Stimulated activated naive CD8-positive, alpha-beta T cell treated with anti-CD3 and anti-CD28 coated beads, Interleukin-15, amount 100 ng/mL, for 72 hours (primary cell): ENCODE results near the gene SEC24A.
"Not testable (repeated sequence)": the region's sequence is repeated elsewhere in the genome, so short reads cannot be mapped to it uniquely, and the experiment has no call there.

ENCODE experiments used
- ATAC-seq: fragments of 150-1000 bp; cut with Tn5 transposase; 2 replicates; pipeline ENCODE4 v1.10.0; 2021; ENCODE audit warnings: mild to moderate bottlenecking, moderate library complexity
- DNase-seq, 2 donors: peaks; one replicate each; pipeline ENCODE4 v3.0.0; 2021 to 2022
- H3K27ac Mint-ChIP-seq, 2 donors: one replicate each; pipeline ENCODE4 v1.8.0; 2022; ENCODE audit warnings: mild to moderate bottlenecking in 2 of 2, mixed read lengths in 2 of 2, moderate library complexity in 2 of 2
- H3K27me3 Mint-ChIP-seq: one replicate; pipeline ENCODE4 v1.8.0; 2022; ENCODE audit warnings: mixed read lengths
- H3K4me1 Mint-ChIP-seq: one replicate; pipeline ENCODE4 v1.8.0; 2022; ENCODE audit warnings: mild to moderate bottlenecking, mixed read lengths
- H3K4me3 Mint-ChIP-seq, 2 donors: one replicate each; pipeline ENCODE4 v1.8.0; 2022; ENCODE audit warnings: mild to moderate bottlenecking in 2 of 2, mixed read lengths in 2 of 2, moderate library complexity in 1 of 2
- H3K9me3 Mint-ChIP-seq, 2 donors: one replicate each; pipeline ENCODE4 v1.8.0; 2022; ENCODE audit warnings: mixed read lengths in 2 of 2

The SEC24A gene

DNA sequence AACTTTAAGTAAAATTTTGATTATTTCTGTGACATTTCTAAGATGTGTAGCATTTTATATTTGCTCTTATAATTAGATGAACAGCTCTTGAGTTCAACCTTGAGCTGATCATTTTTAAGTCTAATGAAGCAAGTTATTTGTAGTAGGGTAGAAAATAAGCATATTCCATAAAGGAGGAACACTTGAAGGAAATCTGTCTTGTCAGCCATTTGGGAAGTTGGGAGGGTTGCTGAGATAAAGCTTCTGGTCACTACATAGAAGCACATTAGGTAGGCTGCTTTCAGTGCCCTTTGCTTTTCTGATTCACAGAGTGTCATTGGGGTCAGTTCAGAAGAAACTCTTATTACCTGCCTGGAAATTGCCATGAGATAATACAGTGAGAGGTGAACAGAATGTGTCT lies 44.1 kb downstream of the SEC24A start:
- H3K4me1 Mint-ChIP-seq = no peaks in the 10 kb centered on the region
- H3K27me3 Mint-ChIP-seq = no peaks in the 10 kb centered on the region
- no peak for DNase-seq
- H3K9me3 Mint-ChIP-seq = no peaks in the 10 kb centered on the region
- no peak overlapping the region for H3K27ac Mint-ChIP-seq
- ATAC-seq = no peak
- no peak overlapping the region for H3K4me3 Mint-ChIP-seq

DNA sequence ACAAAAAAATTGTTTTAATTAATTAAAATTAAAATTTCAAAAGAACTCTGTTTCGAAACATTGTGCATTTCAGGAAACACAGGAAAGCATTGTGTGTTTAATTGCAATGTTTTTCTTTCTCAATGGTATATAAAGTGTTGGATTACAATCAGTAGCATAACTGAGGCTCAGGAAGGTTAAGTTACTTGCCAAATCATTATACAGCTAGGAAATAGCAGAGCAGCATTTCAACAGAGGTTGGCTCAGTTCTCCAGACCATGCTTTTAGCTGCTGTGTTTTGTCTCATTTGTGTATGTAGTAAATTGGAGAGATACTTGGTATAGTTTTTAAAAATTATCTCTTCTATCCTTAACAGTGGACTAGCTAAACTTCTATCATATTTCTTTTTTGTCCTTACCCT lies 59.7 kb downstream of the SEC24A start:
- no peak for ATAC-seq
- H3K9me3 Mint-ChIP-seq = no peaks in the 10 kb centered on the region
- no peak for DNase-seq
- no peak overlapping the region for H3K4me3 Mint-ChIP-seq
- no peaks in the 10 kb centered on the region for H3K4me1 Mint-ChIP-seq
- no peak overlapping the region for H3K27ac Mint-ChIP-seq
- H3K27me3 Mint-ChIP-seq = no peaks in the 10 kb centered on the region

DNA sequence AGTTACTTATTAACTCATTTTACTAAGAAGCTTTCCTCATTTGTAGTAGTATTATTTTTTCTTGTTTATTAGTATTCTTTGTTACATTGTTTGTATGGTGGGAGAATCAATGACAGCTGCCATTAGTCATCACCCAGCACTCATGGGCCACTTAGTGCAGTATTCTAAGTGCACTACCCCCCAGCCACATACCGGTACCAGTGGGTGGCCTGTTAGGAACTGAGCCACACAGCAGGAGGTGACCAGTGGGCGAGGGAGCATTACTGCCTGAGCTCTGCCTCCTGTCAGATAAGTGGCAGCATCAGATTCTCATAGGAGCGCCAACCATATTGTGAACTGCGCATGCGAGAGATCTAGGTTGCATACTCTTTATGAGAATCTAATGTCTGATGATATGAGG lies 65.5 kb downstream of the SEC24A start:
- Mint-ChIP-seq H3K27me3 (no peaks in the 10 kb centered on the region), H3K4me3 (no peak overlapping the region), H3K4me1 (no peaks in the 10 kb centered on the region), H3K27ac (no peak overlapping the region), H3K9me3 (no peaks in the 10 kb centered on the region)
- DNase-seq (no peak), ATAC-seq (no peak)

DNA sequence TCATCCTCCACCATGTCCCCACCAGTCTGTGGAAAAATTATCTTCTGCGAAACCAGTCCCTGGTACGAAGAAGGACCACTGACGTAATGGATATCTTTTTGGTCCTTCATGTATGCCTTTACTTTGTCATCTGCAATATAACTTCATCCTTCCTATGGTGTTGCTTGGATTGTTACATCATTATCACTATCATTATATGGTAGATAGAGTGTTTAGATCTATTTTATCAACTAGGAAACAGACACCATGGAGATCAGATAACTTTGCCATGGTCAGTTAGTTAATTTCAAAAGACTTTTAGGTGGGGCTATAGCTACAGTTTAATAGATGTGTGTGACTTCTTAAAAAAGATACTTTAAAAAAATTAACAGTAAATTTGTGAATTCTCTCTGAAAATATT lies 66.0 kb downstream of the SEC24A start:
- H3K4me3 Mint-ChIP-seq = no peak overlapping the region

DNA sequence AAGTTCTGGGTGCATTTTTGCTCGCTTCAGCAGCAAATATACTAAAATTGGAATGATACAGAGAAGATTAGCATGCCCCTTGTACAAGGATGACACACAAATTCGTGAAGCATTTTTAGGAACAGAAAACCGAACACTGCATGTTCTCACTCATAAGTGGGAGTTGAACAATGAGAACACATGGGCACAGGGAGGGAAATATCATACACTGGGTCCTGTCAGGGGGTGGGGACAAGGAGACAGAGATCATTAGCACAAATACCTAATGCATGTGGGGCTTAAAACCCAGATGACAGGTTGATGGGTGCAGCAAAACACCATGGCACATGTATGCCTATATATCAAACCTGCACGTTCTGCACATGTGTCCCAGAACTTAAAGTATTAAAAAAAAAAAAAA lies 66.9 kb downstream of the SEC24A start:
- not testable (repeated sequence) for H3K9me3 Mint-ChIP-seq, H3K4me1 Mint-ChIP-seq, H3K4me3 Mint-ChIP-seq, ATAC-seq, H3K27me3 Mint-ChIP-seq, DNase-seq
- peak overlapping the region in 1 of 2 donors; percentile 30 for H3K27ac Mint-ChIP-seq

More for the DNA sequence above, 66.0 kb downstream of the SEC24A start:
- H3K27ac Mint-ChIP-seq = peak overlapping the region in 1 of 2 donors; percentile 19
- H3K27me3 Mint-ChIP-seq = no peaks in the 10 kb centered on the region
- DNase-seq (no peak), ATAC-seq (no peak)
- H3K4me1 Mint-ChIP-seq = no peaks in the 10 kb centered on the region
- no peaks in the 10 kb centered on the region for H3K9me3 Mint-ChIP-seq

DNA sequence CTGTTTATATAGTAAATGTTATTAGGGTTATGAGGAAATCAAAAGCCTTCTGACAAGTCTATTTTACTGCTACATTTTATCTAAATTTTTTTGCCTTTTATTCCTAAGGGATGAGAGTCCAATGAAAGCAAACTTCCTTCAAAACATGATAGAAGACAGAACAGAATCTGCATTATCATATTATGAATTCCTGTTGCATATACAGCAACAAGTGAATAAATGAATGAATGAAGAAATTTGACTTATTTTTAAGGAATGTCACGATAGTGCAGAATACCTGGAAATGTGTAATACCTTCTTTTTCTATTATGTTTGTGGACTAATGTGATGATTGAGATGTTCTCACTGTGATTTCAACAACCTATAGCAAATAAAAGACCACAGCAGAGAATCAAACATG lies 76.3 kb downstream of the SEC24A start:
- Mint-ChIP-seq H3K4me3 (no peak overlapping the region), H3K4me1 (no peaks in the 10 kb centered on the region), H3K9me3 (no peaks in the 10 kb centered on the region), H3K27me3 (no peaks in the 10 kb centered on the region), H3K27ac (no peak overlapping the region)
- DNase-seq (no peak), ATAC-seq (no peak)

DNA sequence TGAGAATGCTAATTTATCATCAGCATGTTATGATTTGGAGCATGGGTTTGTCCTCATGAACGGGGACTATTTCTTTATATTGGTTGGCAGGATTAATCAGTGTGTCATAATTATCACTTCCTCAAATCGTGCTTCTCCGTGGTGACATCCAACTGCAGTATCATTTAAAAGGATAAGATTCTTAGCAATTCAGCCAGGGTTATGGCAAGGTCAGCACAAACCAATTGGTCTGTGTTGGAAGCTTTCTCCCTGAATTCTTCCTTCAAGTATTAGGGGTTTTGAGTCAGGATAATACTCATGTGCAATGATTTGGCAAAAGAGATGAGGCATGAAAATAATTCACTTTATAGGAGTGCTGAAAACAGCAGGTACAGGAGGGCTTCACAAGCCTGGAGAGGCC lies 84.2 kb downstream of the SEC24A start:
- ATAC-seq (no peak), DNase-seq (no peak)
- no peak overlapping the region for H3K4me3 Mint-ChIP-seq
- no peak overlapping the region for H3K27ac Mint-ChIP-seq
- no peaks in the 10 kb centered on the region for H3K27me3 Mint-ChIP-seq
- peaks cover 6% of the 10 kb centered on the region for H3K4me1 Mint-ChIP-seq
- H3K9me3 Mint-ChIP-seq = no peaks in the 10 kb centered on the region

DNA sequence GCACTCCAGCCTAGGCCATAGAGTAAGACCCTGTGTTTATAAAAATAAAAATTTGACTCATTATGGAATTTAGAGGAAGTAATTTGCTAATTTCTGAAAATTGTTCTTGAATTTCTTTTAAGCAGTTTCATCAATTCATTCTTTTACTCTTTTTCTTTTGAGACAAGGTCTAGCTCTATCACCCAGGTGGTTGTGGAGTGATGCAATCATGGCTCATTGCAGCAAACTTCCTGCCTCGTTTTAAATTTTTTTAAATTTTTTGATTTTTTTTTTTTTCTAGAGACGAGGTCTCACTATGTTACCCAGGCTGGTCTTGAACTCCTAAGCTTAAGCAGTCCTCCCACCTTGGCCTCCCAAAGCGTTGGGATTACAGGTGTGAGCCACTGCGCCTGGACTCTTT lies 86.7 kb downstream of the SEC24A start:
- no peaks in the 10 kb centered on the region for H3K9me3 Mint-ChIP-seq

DNA sequence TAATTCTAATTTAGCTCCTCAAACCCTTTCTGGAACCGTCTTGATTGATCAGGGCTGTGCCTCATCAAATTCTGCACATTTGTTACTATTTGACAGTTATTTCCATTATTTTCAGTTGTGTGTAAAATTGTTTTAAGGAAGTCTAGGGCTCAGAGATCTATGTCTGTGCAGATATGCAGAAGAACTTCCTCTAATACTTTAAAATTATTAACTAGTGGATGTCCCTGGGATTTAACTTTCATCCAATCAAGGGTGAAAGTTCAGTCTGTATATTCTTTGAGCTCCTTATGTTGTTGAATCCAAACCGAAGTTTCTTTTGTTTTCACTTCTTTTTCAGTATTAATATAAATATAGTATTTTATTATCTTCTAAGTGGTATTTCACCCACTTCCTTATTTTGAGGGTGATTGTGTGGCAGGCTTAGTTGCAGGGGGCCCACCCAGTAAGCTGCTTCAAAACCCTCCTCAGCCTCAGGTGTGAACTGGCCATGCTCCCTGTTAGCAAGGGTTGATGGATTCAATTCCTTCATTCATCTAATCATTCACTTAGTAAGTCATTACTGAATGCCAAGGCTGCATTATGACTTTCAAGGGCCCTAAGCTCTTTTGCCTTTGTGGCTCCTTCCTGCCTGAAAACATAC lies 87.7 kb downstream of the SEC24A start:
- H3K27ac Mint-ChIP-seq = no peak overlapping the region
- no peaks in the 10 kb centered on the region for H3K27me3 Mint-ChIP-seq
- H3K9me3 Mint-ChIP-seq = no peaks in the 10 kb centered on the region
- H3K4me1 Mint-ChIP-seq = peaks cover 28% of the 10 kb centered on the region
- DNase-seq = no peak
- no peak for ATAC-seq
- H3K4me3 Mint-ChIP-seq = no peak overlapping the region

More for the DNA sequence above, 86.7 kb downstream of the SEC24A start:
- Mint-ChIP-seq H3K27ac (peak overlapping the region in 1 of 2 donors; percentile 19), H3K4me1 (peaks cover 18% of the 10 kb centered on the region), H3K4me3 (no peak overlapping the region), H3K27me3 (no peaks in the 10 kb centered on the region)
- DNase-seq (no peak), ATAC-seq (no peak)

DNA sequence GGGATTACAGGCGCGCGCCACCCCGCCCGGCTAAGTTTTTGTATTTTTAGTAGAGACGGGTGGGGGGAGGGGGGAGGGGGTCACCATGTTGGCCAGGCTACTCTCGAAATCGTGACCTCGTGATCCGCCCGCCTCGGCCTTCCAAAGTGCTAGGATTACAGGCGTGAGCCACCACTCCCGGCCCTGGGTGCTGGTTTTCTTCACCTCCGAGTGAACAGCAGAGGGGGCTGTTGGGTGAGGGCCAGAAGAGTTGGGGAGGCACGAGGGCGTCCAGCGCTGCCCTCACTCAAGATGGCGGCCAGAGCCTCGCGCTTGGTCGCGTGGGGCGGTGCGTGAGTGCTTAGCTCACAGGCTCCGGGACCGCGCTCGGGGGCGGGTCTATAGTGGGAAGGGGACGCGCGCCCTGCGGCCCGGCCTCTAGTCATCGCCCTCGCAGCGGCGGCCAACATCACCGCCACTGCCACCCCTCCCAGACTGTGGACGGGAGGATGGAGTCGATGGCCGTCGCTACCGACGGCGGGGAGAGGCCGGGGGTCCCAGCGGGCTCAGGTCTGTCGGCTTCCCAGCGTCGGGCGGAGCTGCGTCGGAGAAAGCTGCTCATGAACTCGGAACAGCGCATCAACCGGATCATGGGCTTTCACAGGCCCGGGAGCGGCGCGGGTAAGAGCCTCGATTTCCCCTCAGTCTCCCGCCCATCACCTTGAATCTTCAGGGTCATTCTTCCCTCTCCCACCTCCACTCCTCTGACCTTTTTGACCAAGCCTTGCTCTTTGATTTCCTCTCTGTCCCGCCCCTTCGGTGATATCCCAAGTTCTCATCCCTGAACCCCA lies 89.8 kb downstream of the SEC24A start, which contains the start of gene CAMLG:
Gene CAMLG, plus strand, starts transcription at position 416 of the 830 bp plus-strand sequence. Its CDS starts 73 bp downstream, at position 489.
- peak; percentile 98 for DNase-seq
- H3K4me1 Mint-ChIP-seq = peaks cover 35% of the 10 kb centered on the region

DNA sequence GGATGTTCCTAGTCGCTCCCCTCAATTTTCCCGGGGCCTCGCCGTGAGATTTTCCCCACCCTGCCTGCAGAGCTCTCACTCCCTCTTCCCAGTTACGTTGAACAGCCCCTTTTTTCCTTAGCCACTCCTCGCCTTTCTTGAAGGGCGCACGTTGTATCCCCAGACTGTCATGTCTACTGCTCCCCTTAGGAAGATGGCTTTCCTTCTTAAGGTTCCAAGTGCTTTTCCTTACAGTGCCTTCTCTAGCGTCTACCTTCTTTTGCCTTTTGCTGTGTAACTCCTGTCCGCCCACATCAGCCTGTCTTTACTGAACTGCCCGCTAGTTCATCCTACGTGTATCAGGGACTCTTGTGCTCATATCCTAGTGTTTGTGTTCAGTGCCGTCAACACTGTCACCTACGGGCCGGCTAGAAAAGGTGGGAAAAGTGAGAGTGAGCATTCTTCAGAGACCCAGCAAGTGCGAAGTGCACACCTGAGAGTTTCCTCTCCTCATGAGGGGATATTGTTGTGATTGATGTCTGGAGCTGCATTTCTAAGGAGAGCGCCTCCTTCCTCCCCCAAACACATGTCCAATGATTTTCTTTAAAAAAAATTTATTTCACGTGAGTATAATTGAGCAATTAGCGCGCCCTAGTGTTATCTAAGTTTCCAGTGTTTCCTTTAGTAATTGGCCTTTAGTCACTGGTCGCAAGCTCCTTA lies 90.5 kb downstream of the SEC24A start:
- ATAC-seq (peak; percentile 51), DNase-seq (peak; percentile 32 to 49)
- no peaks in the 10 kb centered on the region for H3K9me3 Mint-ChIP-seq
- H3K27ac Mint-ChIP-seq = peak overlapping the region; percentile 98 to 100
- no peaks in the 10 kb centered on the region for H3K27me3 Mint-ChIP-seq
- H3K4me3 Mint-ChIP-seq = peak overlapping the region; percentile 97 to 98
- H3K4me1 Mint-ChIP-seq = peaks cover 35% of the 10 kb centered on the region

More for the DNA sequence above, 89.8 kb downstream of the SEC24A start, which contains the start of gene CAMLG:
- ATAC-seq = peak; percentile 98
- peak within 1 kb of the TSS; percentile 98 to 100 for H3K27ac Mint-ChIP-seq
- no peaks in the 10 kb centered on the region for H3K27me3 Mint-ChIP-seq
- no peaks in the 10 kb centered on the region for H3K9me3 Mint-ChIP-seq
- H3K4me3 Mint-ChIP-seq = peak within 1 kb of the TSS; percentile 97 to 98

DNA sequence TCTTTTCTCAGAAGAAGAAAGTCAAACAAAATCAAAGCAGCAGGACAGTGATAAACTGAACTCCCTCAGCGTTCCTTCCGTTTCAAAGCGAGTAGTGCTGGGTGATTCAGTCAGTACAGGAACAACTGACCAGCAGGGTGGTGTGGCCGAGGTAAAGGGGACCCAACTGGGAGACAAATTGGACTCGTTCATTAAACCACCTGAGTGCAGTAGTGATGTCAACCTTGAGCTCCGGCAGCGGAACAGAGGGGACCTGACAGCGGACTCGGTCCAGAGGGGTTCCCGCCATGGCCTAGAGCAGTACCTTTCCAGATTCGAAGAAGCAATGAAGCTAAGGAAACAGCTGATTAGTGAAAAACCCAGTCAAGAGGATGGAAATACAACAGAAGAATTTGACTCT lies 92.5 kb downstream of the SEC24A start:
- ATAC-seq = no peak

DNA sequence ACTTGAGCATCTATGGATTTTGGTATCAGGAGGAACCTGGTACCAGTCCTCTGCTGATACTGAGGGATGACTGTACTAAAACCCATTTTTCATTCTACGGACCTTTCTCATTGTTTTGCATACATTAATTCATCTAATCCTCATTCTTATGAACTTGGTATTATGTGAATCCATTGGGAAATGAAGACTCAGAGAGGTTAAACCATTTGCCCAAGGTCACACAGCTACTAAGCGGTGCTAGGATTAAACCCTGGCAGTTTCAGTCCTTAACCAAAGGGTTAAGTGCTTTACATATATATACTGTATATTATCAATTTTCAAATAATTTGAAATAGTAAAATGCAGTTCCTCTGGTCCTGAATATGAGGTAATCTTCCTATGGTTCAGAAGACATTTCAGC lies 93.5 kb downstream of the SEC24A start:
- peak overlapping the region in 1 of 2 donors; percentile 14 for H3K27ac Mint-ChIP-seq
- no peaks in the 10 kb centered on the region for H3K27me3 Mint-ChIP-seq
- ATAC-seq = no peak
- DNase-seq = no peak
- peaks cover 35% of the 10 kb centered on the region for H3K4me1 Mint-ChIP-seq
- no peak overlapping the region for H3K4me3 Mint-ChIP-seq
- H3K9me3 Mint-ChIP-seq = no peaks in the 10 kb centered on the region

More for the DNA sequence above, 92.5 kb downstream of the SEC24A start:
- Mint-ChIP-seq H3K4me1 (peaks cover 35% of the 10 kb centered on the region), H3K27ac (no peak overlapping the region), H3K27me3 (no peaks in the 10 kb centered on the region), H3K4me3 (no peak overlapping the region), H3K9me3 (no peaks in the 10 kb centered on the region)
- DNase-seq = no peak

DNA sequence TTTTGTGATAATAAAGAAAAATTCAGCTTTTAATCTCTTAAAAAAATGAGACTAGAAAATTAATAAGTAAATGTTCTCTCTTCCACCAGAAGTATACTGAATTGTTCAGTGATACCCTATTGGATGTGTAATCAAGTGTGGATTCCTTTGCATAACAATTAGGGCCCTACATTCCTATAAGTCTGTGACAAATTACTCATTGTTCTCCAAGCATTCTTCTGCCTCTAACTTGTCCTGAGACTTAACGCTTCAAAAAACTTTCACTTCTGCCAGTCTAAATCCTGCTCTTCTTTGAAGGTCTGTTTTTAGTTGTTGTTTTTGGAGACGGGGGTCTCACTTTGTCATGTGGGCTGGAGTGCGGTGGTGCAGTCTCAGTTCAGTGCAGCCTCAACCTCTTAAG lies 100.8 kb downstream of the SEC24A start:
- Mint-ChIP-seq H3K27me3 (no peaks in the 10 kb centered on the region), H3K4me3 (no peak overlapping the region), H3K9me3 (no peaks in the 10 kb centered on the region), H3K4me1 (peaks cover 4% of the 10 kb centered on the region), H3K27ac (peak overlapping the region in 1 of 2 donors; percentile 54)
- ATAC-seq (no peak), DNase-seq (no peak)

DNA sequence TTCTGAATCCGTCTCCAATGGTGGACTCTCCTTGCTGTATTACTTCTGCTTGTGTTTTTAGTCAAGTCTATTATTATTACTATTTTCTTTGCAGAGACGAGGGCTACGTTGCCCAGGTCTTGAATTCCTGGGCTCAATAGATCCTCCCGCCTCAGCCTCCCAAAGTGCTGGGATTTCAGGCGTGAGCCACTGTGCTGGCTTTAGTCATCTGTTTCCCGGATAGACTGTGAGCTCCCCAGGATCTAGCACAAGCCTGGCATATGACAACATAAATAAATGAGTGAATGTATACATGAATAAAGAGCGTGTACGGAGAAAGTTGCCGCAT lies 109.6 kb downstream of the SEC24A start:
- Mint-ChIP-seq H3K4me3 (peak overlapping the region; percentile 99 to 100), H3K27ac (peak overlapping the region; percentile 57 to 99), H3K27me3 (no peaks in the 10 kb centered on the region), H3K4me1 (peaks cover 39% of the 10 kb centered on the region), H3K9me3 (no peaks in the 10 kb centered on the region)
- no peak for DNase-seq
- ATAC-seq = no peak
